ENCODE measurements around the gene ULK2. TPM values are rescaled to one million over a fixed set of nuclear protein-coding genes. Genes with fewer than 3 reads are reported as not detected.

ULK2 gene
- total and polyA plus RNA-seq, 12 donors: 9.5 to 32.0 (median 15.1) TPM

DNA sequence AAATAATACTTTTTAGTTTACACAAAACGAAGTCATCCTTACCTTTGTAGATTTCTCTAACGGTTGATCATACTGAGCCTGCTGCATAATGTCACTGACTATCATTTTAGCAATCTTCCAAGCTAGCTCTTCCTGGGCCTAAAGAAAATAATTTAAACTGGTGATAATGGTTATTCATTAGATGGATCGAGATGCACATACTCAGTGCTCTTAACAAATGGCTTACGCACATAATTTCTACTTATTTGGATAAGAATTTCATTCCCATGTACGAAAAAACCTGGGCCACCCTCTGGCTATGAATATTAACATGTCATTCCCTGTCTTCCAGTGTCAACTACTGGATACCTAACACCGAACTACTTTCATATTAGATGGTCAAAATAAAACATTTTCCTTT, 41.4 kb upstream of the ULK2 start:
- intact Hi-C loops (cut with DNase I): no loop called here
- TF ChIP-seq, protein P1, sequence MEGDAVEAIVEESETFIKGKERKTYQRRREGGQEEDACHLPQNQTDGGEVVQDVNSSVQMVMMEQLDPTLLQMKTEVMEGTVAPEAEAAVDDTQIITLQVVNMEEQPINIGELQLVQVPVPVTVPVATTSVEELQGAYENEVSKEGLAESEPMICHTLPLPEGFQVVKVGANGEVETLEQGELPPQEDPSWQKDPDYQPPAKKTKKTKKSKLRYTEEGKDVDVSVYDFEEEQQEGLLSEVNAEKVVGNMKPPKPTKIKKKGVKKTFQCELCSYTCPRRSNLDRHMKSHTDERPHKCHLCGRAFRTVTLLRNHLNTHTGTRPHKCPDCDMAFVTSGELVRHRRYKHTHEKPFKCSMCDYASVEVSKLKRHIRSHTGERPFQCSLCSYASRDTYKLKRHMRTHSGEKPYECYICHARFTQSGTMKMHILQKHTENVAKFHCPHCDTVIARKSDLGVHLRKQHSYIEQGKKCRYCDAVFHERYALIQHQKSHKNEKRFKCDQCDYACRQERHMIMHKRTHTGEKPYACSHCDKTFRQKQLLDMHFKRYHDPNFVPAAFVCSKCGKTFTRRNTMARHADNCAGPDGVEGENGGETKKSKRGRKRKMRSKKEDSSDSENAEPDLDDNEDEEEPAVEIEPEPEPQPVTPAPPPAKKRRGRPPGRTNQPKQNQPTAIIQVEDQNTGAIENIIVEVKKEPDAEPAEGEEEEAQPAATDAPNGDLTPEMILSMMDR (IDR thresholded peaks at IDR 0.05): no peak
- TF ChIP-seq POLR2A (IDR thresholded peaks at IDR 0.05): no peak
- Histone ChIP-seq H3K36me3 (replicated peaks in 1 of 2) (peaks cover 0 to 60% of the 10 kb centered on the region in 2 donors), H3K4me1 (replicated peaks in 1 of 2) (peaks cover 7 to 13% of the 10 kb centered on the region in 2 donors), H3K27ac (no peak overlapping the region), H3K4me3 (no peak overlapping the region), H3K27me3 (no peaks in the 10 kb centered on the region), H3K9me3 (replicated peaks in 1 of 3) (no peaks in the 10 kb centered on the region)
- DNase-seq: no peak
- 92 to 97% (median 94%) methylated on average over 6 of the region's 6 CpGs for WGBS, 4 donors

GRCh38 chr17:19905502-19905901, 37.8 kb upstream of the ULK2 start:
- no peak overlapping the region for H3K4me3 ChIP-seq
- H3K4me1 ChIP-seq (replicated peaks in 1 of 2): peaks cover 17 to 22% of the 10 kb centered on the region in 2 donors
- TF ChIP-seq POLR2A (IDR thresholded peaks at IDR 0.05): no peak
- TF ChIP-seq, protein P1 (IDR thresholded peaks at IDR 0.05): no peak
- peak overlapping the region in 3 of 5 donors; percentile 28 to 73 (median 53) for H3K27ac ChIP-seq
- intact Hi-C loops (cut with DNase I): no loop called here
- peaks cover 0 to 43% of the 10 kb centered on the region in 2 donors for H3K36me3 ChIP-seq (replicated peaks in 1 of 2)
- WGBS, 4 donors: 49 to 63% (median 58%) methylated on average over 4 to 5 of the region's 5 CpGs
- no peaks in the 10 kb centered on the region for H3K9me3 ChIP-seq (replicated peaks in 1 of 3)
- peak in 2 of 7 donors; percentile 26 to 34 for DNase-seq
- H3K27me3 ChIP-seq: no peaks in the 10 kb centered on the region

DNA sequence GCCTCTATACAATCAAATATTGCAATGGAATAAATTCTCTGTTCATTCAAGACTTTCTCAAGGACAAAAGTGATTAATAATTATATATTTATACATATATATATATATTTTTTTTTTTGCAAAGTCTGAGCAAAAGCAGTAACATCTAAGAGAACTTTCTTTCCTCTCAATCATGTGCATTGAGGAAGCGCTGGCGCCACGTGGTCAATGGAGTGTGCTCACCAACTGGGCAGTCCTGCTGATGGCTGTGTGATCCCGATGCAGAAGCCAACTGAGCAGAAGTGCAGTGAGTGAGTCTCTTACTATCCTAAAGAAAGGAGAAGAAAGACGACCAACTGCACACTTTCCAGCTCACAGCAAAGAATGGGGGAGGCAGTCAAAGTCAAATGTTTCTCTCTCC, 37.2 kb upstream of the ULK2 start:
- peak; percentile 37 to 64 (median 48) for DNase-seq

DNA sequence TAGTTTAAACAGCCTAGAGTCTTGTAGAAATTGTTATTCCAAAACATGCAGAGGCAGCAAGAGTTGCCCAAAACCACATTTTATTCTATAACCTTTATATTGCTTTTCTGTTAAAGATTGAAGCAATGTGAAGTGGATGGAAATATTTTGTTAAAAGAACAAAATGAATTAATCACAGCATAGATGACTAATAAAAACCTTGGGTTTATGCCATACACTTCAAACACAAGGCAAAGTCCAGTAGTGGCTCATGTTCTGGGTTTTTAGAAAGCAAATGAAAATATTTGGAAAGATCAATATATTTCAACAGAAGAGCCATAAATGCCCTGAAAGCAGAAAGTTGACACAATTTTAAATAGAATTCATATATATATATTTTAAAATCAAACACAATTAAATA, 36.7 kb upstream of the ULK2 start:
- Histone ChIP-seq H3K27ac (peak overlapping the region in 4 of 5 donors; percentile 40 to 77 (median 63)), H3K4me1 (replicated peaks in 1 of 2) (peaks cover 17 to 22% of the 10 kb centered on the region in 2 donors), H3K36me3 (replicated peaks in 1 of 2) (peaks cover 0 to 40% of the 10 kb centered on the region in 2 donors), H3K9me3 (replicated peaks in 1 of 3) (no peaks in the 10 kb centered on the region), H3K4me3 (no peak overlapping the region), H3K27me3 (no peaks in the 10 kb centered on the region)
- no peak for TF ChIP-seq POLR2A (IDR thresholded peaks at IDR 0.05)
- TF ChIP-seq, protein P1 (IDR thresholded peaks at IDR 0.05): no peak
- intact Hi-C loops (cut with DNase I): no loop called here
- DNase-seq: no peak

More for the DNA sequence above, 37.2 kb upstream of the ULK2 start:
- Histone ChIP-seq H3K9me3 (replicated peaks in 1 of 3) (no peaks in the 10 kb centered on the region), H3K36me3 (replicated peaks in 1 of 2) (peaks cover 0 to 45% of the 10 kb centered on the region in 2 donors), H3K4me3 (no peak overlapping the region), H3K27me3 (no peaks in the 10 kb centered on the region), H3K4me1 (replicated peaks in 1 of 2) (peaks cover 17 to 22% of the 10 kb centered on the region in 2 donors), H3K27ac (peak overlapping the region in 2 of 5 donors; percentile 53 to 73)
- TF ChIP-seq, protein P1 (IDR thresholded peaks at IDR 0.05): no peak
- no peak for TF ChIP-seq POLR2A (IDR thresholded peaks at IDR 0.05)
- WGBS, 4 donors: 67 to 76% (median 74%) methylated on average over 5 of the region's 5 CpGs
- intact Hi-C loops (cut with DNase I): no loop called here

Data from adrenal gland (tissue), 12 donors.